Panc1 (cell line): ENCODE measurements around the gene CCDC69. TPM values are rescaled to one million over a fixed set of nuclear protein-coding genes. Genes with fewer than 3 reads are reported as not detected.

Experiments used
- ATAC-seq: fragments of 200-7000 bp; cut with Tn5 transposase; 2 replicates; pipeline ENCODE4 v1.9.1; 2020; ENCODE audit warnings: mild to moderate bottlenecking, moderate library complexity
- BruUV-seq: library from RNA; stranded (reverse); fragments of 400-500 nt; replicated peaks from 2 replicates; lab custom pipeline; 2021; lab: Mats Ljungman, UMichigan
- CTCF ChIA-PET: fragments of 300-600 bp; sonication (Branson Sonifier 250); formaldehyde crosslinking; loops from one replicate; lab custom pipeline; 2022; ENCODE audit warnings: antibody characterized with exemption; lab: Charles Lee
- POLR2A ChIA-PET: fragments of 300-600 bp; sonication (Branson Sonifier 250); formaldehyde crosslinking; loops from one replicate; lab custom pipeline; 2022; ENCODE audit warnings: antibody characterized with exemption; lab: Charles Lee
- DNase-seq: peaks from one replicate; pipeline ENCODE4 v3.0.0-alpha.2; 2010; ENCODE audit warnings: low read depth, low spot score
- H3K27ac ChIP-seq: 2 replicates; pipeline ENCODE4 v1.5.1; 2011; ENCODE audit warnings: mild to moderate bottlenecking, low read length, inconsistent platforms
- H3K27me3 ChIP-seq: fragments of 200-500 bp; sonication (Bioruptor generic); 2 replicates; pipeline ENCODE4 v1.6.0; 2014; ENCODE audit warnings: low read length, inconsistent platforms; ENCODE audit not compliant: control insufficient read depth, insufficient read depth
- H3K36me3 ChIP-seq: fragments of 200-500 bp; sonication (Bioruptor generic); 2 replicates; pipeline ENCODE4 v1.5.1; 2014; ENCODE audit warnings: inconsistent platforms, mild to moderate bottlenecking, low read length, moderate library complexity; ENCODE audit not compliant: control insufficient read depth, insufficient read depth
- H3K4me1 ChIP-seq: 2 replicates; pipeline ENCODE4 v1.5.1; 2011; ENCODE audit warnings: inconsistent platforms, mild to moderate bottlenecking, low read length, moderate library complexity; ENCODE audit not compliant: control insufficient read depth, insufficient read depth
- H3K4me3 ChIP-seq, 2 experiments: 2 replicates each; pipeline ENCODE4 v1.5.1; 2011 to 2012; ENCODE audit warnings: low read depth in 2 of 2, low read length in 2 of 2, mild to moderate bottlenecking in 2 of 2, inconsistent platforms in 1 of 2, moderate library complexity in 1 of 2
- H3K9me3 ChIP-seq: fragments of 200-500 bp; sonication (Bioruptor generic); 2 replicates; pipeline ENCODE4 v1.5.1; 2014; ENCODE audit warnings: low read depth, mild to moderate bottlenecking, inconsistent platforms, low read length, moderate library complexity; ENCODE audit not compliant: control insufficient read depth, insufficient read depth
- CTCF ChIP-seq: fragments of 450-650 bp; IDR thresholded peaks from 2 replicates; pipeline ENCODE4 v1.5.1; 2017; ENCODE audit warnings: mild to moderate bottlenecking
- POLR2AphosphoS5 ChIP-seq: IDR thresholded peaks from 2 replicates; pipeline ENCODE4 v1.6.1; 2012; ENCODE audit warnings: mild to moderate bottlenecking, low read depth, low read length, moderate library complexity
- SIN3A ChIP-seq: IDR thresholded peaks from 2 replicates; pipeline ENCODE4 v1.6.1; 2012; ENCODE audit warnings: low read depth, mild to moderate bottlenecking, low read length, moderate library complexity, borderline replicate concordance; ENCODE audit not compliant: insufficient read depth
- TCF7L2 ChIP-seq: IDR thresholded peaks from 2 replicates; pipeline ENCODE4 v1.6.1; 2011; ENCODE audit warnings: mild to moderate bottlenecking, low read depth, low read length, inconsistent platforms
- in situ Hi-C: cut with HindIII; loops from 2 replicates; pipeline ENCODE4 v1.10.0; 2016; ENCODE audit warnings: low sequenced_read_pairs, low pct_unique_long_range_greater_than_20kb
- intact Hi-C: fragments of 100-400 bp; cut with micrococcal nuclease; formaldehyde crosslinking; loops from one replicate; pipeline ENCODE4 v1.10.0; 2022; ENCODE audit not compliant: unreplicated experiment
- total RNA-seq: library from RNA; stranded (reverse); gene quantifications from one replicate; pipeline ENCODE4 v1.2.1, GENCODE V29; 2021; ENCODE audit not compliant: unreplicated experiment
- TF ChIP-seq, protein P1 (sequence below), 2 experiments: IDR thresholded peaks; 2 replicates each; pipeline ENCODE4 v1.6.1; 2011 to 2012; ENCODE audit warnings: low read depth in 2 of 2, control low read depth in 1 of 2, low read length in 1 of 2, mild to moderate bottlenecking in 1 of 2, moderate library complexity in 1 of 2; ENCODE audit not compliant: insufficient read depth in 1 of 2

Gene CCDC69
- total RNA-seq, 1 experiment from 2014 or later, result 2.1 TPM

- DNase-seq (no peak), ATAC-seq (no peak)
- ChIA-PET POLR2A (no interaction called here), CTCF (no interaction called here)
- Histone ChIP-seq H3K4me1 (no peaks in the 10 kb centered on the region), H3K4me3 (no peak overlapping the region), H3K9me3 (no peaks in the 10 kb centered on the region), H3K36me3 (no peaks in the 10 kb centered on the region), H3K27ac (no peak overlapping the region), H3K27me3 (no peaks in the 10 kb centered on the region; the same call in 1 of the 2 replicates)
- TF ChIP-seq, protein P1, sequence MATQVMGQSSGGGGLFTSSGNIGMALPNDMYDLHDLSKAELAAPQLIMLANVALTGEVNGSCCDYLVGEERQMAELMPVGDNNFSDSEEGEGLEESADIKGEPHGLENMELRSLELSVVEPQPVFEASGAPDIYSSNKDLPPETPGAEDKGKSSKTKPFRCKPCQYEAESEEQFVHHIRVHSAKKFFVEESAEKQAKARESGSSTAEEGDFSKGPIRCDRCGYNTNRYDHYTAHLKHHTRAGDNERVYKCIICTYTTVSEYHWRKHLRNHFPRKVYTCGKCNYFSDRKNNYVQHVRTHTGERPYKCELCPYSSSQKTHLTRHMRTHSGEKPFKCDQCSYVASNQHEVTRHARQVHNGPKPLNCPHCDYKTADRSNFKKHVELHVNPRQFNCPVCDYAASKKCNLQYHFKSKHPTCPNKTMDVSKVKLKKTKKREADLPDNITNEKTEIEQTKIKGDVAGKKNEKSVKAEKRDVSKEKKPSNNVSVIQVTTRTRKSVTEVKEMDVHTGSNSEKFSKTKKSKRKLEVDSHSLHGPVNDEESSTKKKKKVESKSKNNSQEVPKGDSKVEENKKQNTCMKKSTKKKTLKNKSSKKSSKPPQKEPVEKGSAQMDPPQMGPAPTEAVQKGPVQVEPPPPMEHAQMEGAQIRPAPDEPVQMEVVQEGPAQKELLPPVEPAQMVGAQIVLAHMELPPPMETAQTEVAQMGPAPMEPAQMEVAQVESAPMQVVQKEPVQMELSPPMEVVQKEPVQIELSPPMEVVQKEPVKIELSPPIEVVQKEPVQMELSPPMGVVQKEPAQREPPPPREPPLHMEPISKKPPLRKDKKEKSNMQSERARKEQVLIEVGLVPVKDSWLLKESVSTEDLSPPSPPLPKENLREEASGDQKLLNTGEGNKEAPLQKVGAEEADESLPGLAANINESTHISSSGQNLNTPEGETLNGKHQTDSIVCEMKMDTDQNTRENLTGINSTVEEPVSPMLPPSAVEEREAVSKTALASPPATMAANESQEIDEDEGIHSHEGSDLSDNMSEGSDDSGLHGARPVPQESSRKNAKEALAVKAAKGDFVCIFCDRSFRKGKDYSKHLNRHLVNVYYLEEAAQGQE (IDR thresholded peaks at IDR 0.05; ENCODE audit: insufficient read depth in 1 of 2, low read depth in 2 of 2, low read length in 1 of 2), result no peak
- TF ChIP-seq SIN3A (no peak), CTCF (no peak), TCF7L2 (no peak), POLR2AphosphoS5 (no peak)
- intact Hi-C loops (no loop called here), in situ Hi-C loops (no loop called here)
- BruUV-seq, result no TSS peak
Measured at GRCh38 chr5:151243564-151243963, 19.7 kb upstream of the CCDC69 start.

- POLR2A ChIA-PET, result no interaction called here
- in situ Hi-C loops, result no loop called here
Measured at GRCh38 chr5:151243127-151243526, 19.2 kb upstream of the CCDC69 start.

More at GRCh38 chr5:151243127-151243526, 19.2 kb upstream of the CCDC69 start:
- intact Hi-C loops, result no loop called here
- CTCF ChIA-PET, result no interaction called here
- no peak overlapping the region for H3K27ac ChIP-seq
- ATAC-seq, result no peak
- no peak for TF ChIP-seq POLR2AphosphoS5
- no peak for TF ChIP-seq SIN3A
- no peak for TF ChIP-seq TCF7L2
- TF ChIP-seq, protein P1 (IDR thresholded peaks at IDR 0.05; ENCODE audit: insufficient read depth in 1 of 2, low read depth in 2 of 2, low read length in 1 of 2), result no peak
- TF ChIP-seq CTCF, result no peak
- H3K36me3 ChIP-seq, result no peaks in the 10 kb centered on the region
- H3K4me1 ChIP-seq, result no peaks in the 10 kb centered on the region
- H3K4me3 ChIP-seq, result no peak overlapping the region
- no peaks in the 10 kb centered on the region for H3K9me3 ChIP-seq
- BruUV-seq, result no TSS peak
- H3K27me3 ChIP-seq, result no peaks in the 10 kb centered on the region; the same call in 1 of the 2 replicates
- DNase-seq, result no peak
